MM.1S (cell line): ENCODE measurements around the gene ZNRF3.

Source experiments
- CTCF ChIP-seq: fragments of 300-600 bp; sonication (generic); IDR thresholded peaks from 2 replicates; pipeline ENCODE4 v1.5.1; 2016; ENCODE audit warnings: antibody characterized with exemption, low read length, mixed read lengths
- EZH2phosphoT487 ChIP-seq: fragments of 300-600 bp; sonication (generic); IDR thresholded peaks from 2 replicates; pipeline ENCODE4 v1.6.1; 2018; ENCODE audit warnings: antibody characterized with exemption, low read length

GRCh38 chr22:29061773-29062172 is 178.4 kb downstream of the ZNRF3 start, which contains the start of gene C22orf31:
- TF ChIP-seq CTCF = no peak
- TF ChIP-seq EZH2phosphoT487 = no peak
